ENCODE results near the gene ACOT13.
A peak's percentile ranks its signal among the peaks of the same experiment; 100 is the strongest.

DNA sequence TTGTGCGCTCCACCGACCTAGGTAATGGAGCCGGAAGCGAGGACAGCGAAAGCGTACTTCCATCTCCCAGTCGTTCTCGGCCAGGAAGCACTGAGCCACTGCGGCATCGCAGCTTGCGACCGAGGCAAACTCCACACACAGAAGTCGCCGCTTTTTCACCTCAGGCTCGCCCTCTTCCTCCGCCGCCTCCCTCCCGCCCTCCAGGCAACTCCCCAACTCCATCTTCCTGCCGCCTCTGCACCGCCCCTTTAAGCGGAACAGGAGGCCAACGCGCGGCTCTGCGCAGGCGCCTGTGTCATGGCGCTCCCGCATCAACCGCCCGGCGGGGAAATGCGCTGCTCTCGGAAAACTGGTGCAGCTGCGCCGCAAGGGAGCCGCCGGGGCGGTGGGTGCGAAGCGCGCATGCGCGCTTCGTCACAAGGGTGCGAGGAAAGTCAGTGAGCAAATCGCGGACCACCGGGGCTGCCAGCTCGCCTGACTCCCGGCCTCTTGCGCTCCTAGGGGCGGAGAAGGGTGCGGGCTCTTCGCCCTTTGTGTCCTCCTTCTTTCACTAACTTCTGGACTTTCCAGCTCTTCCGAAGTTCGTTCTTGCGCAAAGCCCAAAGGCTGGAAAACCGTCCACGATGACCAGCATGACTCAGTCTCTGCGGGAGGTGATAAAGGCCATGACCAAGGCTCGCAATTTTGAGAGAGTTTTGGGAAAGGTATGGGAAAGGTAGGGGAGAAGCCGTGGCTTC is at the start of gene ACOT13, which contains the start of gene TDP2:
- TF ChIP-seq CTCF (conservative IDR thresholded peaks at IDR 0.05): peak; percentile 55; the same call in 1 of the 2 replicates
- TF ChIP-seq EZH2 (IDR thresholded peaks at IDR 0.05; ENCODE audit: low read depth): no peak
